Adipose tissue (tissue), 3 donors: ENCODE results near the gene MYLK4. TPM values are rescaled to one million over a fixed set of nuclear protein-coding genes. Genes with fewer than 3 reads are reported as not detected.

Source experiments
- H3K27ac ChIP-seq: one replicate; pipeline ENCODE4 v1.5.1; 2013; ENCODE audit warnings: low read depth, low read length
- WGBS, 3 donors: extraction: QIAGEN DNeasy Blood & Tissue Kit; methylation state at CpG; one replicate each; pipeline ENCODE4 v1.1.7; 2013; 5-methylcytosine and 5-hydroxymethylcytosine counted together
- polyA plus RNA-seq, 3 donors: library from polyadenylated mRNA; stranded (reverse); fragments of 200-250 nt; gene quantifications; one replicate each; pipeline ENCODE4 v1.2.3, GENCODE V29; 2013
- donor health status: healthy with polysubstance abuse.
- donor health status: Bipolar disorder and iron deficiency.
- donor health status: healthy.

Gene MYLK4
- polyA plus RNA-seq, 3 donors = 0.25 to 0.34 (median 0.32) TPM

DNA sequence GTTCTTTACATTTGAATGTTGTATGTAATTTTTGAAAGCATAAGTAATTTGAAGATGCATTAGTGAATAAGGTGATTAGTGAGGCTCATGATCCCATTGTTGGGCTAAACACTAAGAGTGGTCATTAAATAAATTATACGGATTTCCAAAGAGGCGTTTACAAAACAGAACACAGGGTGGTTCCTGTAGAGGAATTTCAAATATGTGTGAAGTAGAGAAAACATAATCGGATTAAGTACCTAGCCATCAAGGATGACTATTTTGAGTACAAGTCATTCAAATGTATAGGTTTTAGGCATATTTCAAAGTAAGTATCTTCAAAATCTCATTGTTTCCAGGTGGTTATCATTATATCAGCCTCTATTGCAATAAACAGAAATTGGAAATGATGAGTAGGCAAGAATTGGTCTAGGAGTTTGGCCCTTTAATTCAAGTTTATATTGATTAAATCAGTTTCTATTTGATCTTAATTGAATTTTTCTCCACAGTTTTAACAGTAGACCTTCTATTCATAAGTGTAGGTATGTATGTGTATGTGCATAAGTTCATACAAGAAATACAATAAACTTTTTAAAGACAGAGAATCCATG, 94.8 kb downstream of the MYLK4 start:
- 67 to 79% (median 68%) methylated on average over 3 of the region's 3 CpGs for WGBS, 3 donors
- no peak overlapping the region for H3K27ac ChIP-seq

DNA sequence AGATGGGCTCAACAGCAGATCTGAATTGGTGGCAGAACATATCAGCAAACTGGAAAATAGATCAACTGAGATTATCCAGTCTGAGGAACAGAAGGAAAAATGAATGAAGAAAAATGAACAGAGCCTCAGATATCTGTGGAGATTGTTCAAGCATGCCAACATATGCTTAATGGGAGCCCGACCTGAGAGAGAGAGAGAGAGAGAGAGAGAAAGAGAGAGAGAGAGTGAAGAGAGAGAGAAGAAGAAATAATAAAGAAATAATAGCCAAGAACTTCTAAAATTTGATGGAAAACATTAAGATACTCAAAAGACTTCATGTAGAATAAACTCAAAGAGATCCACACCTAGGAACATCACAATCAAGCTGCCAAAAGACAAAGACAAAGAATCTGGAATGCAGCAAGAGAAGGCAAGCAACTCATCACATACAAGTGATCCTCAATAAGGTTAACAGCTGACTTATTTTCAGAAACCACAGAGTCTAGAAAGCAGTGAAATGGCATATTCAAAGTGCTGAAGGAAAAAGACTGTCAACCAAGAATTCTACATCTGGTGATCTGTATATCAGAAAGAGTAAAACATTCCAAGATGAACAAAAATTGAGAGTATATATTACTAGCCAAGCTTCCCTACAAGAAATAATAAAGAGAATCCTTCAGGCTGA, 97.2 kb downstream of the MYLK4 start:
- WGBS, 3 donors = 70 to 89% (median 79%) methylated on average over 1 of the region's 1 CpG
- no peak overlapping the region for H3K27ac ChIP-seq

DNA sequence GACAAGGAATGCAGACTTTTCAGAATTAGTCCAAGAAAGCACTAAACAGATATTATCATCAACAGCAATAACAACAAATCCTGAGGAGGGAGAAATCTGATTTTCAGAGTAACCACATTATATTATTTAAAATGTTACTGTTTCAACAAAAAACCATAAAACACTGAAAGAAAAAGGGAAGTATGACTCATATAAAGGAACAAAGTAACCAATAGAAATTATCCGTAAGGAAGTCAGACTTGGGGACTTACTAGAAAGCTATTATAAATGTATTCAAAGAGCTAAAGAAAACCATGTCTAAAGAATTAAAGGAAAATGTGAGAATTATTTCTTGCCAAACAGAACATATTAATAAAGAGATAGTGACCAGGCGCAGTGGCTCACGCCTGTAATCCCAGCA, 98.1 kb downstream of the MYLK4 start:
- WGBS, 3 donors = 43 to 91% (median 86%) methylated on average over 3 of the region's 3 CpGs

DNA sequence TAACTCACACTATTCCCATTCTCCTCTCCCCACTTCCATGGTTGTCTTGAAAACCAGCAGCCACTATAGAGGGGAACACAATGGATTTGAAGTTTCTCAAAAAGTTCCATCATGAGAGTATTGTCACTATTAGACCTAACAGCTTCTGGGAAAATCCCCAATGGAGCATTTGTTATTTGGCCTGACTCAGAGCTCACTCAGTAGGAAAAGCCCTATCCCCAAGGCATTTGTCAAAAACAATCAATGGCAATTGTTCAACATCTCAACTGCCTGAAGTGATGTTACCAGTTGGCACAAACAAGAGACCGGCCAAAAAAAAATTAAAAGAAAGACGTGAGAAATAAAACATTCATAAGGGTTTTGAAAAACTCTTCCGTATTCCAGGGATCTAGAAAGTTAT, 98.8 kb downstream of the MYLK4 start:
- no peak overlapping the region for H3K27ac ChIP-seq
- 83 to 93% (median 92%) methylated on average over 3 of the region's 3 CpGs for WGBS, 3 donors

More for the DNA sequence above, 98.1 kb downstream of the MYLK4 start:
- H3K27ac ChIP-seq = no peak overlapping the region

DNA sequence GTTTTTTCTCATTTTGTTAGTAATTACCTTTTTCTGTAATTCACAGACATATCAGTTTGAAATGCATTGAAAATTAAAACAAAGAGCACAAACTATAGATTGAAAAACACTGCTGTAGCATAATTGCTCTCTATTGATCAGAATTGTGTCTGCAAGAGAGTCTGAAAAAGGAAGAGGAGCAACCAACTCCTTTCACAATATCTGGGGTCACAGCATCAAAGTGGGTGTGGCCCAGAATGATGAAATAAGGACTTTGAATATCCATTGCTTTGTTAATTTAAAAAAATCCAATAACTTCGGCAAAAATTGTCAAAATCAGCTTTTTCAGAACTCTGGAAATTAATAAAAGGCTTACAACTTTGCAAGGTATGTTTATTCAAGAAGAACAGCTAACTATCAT, 99.2 kb downstream of the MYLK4 start:
- H3K27ac ChIP-seq = no peak overlapping the region
- 59 to 97% (median 62%) methylated on average over 1 of the region's 1 CpG for WGBS, 3 donors

DNA sequence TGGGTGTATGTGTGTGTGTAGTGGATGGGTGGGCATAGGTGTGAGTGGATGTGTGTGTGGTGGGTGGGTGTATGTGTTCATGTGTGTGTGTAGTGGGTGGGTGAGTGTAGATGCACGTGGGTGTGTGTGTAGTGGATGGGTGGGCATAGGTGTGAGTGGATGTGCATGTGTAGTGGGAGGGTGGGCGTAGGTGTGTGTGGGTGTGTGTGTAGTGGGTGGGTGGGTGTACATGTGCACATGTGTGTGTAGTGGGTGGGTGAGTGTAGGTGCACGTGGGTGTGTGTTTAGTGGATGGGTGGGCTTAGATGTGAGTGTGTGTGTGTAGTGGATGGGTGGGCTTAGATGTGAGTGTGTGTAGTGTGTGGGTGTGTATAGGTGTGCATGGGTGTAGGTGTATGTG, 104.4 kb downstream of the MYLK4 start:
- 89 to 96% (median 91%) methylated on average over 3 of the region's 3 CpGs for WGBS, 3 donors

DNA sequence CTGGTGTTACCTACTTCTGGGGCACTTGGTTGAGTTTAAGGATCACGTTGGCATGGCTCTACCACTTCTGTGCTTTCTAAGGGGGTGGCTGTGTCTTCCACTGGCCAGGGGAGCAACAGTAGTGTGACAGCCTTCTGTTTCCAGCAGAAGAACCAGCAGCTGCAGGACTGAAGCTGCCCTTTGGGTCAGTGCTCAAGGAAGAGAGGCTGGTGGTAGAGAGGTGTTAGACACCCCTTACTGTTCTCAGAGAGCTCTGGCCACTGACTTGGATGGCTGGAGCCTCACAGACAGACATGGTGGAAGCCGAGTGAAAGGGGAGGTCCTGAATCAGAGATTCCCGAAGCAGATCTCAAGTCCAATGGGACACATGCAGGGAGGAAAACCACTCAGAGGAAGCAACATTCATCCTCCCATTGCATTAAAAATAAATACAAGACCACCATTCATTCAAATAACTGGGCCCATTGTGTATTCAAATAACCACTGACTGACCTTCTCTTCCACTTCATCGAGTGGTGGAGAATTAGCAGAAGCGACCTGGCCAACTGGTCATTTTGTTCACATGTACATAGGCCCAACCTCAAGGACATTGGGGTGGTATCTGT, 106.7 kb downstream of the MYLK4 start:
- WGBS, 3 donors = 84 to 95% (median 88%) methylated on average over 5 of the region's 5 CpGs
- no peak overlapping the region for H3K27ac ChIP-seq

More for the DNA sequence above, 104.4 kb downstream of the MYLK4 start:
- H3K27ac ChIP-seq = no peak overlapping the region

DNA sequence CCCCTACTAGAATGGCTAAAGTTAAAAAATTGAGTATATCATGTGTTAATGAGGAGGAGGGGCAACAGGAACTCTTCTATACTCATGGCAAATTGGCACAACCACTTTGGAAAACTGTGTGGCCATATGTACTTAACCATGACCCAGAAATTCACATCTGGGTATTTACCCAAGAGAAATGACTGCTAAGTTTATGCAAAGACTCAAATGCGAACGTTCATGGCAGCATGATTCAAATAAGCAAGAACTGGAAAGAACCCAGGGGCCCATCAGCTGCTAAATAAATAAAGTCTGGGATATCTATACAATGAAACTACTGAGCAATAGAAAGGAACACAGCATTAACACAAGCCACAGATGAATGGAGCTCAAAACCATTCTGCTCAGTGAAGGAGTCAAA, 107.6 kb downstream of the MYLK4 start:
- 47 to 88% (median 76%) methylated on average over 2 of the region's 2 CpGs for WGBS, 3 donors
- no peak overlapping the region for H3K27ac ChIP-seq

DNA sequence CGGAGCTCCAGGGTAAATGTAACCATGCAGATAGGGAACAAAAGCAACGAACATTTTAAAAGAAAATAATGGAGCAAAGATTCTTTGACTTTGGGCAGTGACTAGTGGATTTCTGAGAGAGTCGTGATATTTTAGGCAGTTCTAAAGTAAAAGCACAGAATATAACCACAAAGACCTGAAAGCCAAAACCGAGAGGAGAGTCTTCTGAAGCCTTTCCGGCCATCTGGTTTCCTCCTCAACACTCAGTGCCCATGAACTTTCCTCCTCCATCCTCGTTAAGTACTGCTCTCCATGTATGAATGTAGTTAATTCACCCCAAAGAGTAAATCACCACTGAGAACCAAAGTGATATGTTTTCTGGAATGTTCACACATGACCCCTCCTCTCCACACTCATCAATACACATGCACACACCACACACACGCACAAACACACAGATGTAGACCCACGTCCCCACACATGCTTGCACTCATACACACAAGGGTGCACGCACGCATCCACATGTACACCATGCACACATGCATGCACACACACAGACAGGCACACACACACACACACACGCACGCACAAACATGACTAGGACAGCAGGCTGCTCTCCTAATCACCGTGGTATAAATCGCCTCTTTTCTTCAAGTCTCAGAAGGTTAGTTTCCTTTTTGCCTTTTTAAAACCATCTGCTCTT, 109.5 kb downstream of the MYLK4 start:
- no peak overlapping the region for H3K27ac ChIP-seq
- WGBS, 3 donors = 70 to 82% (median 76%) methylated on average over 14 of the region's 14 CpGs

DNA sequence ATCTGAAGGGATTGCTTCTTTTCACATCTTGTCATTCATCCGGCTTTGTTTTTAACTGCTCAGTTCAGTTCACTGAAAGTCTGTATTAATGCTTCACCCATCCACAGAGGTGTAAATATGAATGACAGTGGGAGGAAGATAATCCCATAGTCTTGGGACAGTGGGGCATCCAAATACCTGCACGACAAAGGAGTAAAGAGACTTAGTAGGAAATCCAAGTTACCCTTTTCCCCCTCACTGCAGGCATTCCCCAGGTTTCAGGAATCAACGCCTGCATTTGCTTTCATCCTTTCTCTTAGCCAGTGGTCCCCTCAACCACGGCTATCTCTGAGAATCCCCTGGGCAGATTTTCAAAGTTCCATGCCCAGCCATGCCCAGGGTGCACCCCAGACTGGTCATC, 110.2 kb downstream of the MYLK4 start:
- WGBS, 3 donors = 71 to 80% (median 72%) methylated on average over 4 of the region's 4 CpGs

DNA sequence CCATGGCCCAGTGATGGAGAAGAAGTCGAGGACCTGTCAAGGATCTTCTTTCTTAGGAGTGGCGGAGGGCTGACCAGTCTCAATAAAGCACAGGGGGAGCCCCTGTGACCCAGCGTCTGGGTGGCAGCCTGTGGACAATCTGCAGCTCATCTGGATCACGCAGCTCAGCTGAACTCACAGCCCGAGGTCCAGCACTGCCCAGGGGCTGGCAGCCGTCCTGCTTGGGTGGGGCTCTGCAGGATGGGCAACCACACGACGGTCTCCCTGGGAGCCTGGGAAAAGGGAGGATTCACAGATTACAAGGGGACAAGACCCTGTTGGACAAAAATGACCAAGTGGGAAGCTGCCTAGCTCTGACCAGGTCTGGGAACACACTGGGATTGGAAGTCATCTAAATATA, 110.8 kb downstream of the MYLK4 start:
- 77 to 86% (median 84%) methylated on average over 8 of the region's 8 CpGs for WGBS, 3 donors
- H3K27ac ChIP-seq = no peak overlapping the region

More for the DNA sequence above, 110.2 kb downstream of the MYLK4 start:
- H3K27ac ChIP-seq = no peak overlapping the region

DNA sequence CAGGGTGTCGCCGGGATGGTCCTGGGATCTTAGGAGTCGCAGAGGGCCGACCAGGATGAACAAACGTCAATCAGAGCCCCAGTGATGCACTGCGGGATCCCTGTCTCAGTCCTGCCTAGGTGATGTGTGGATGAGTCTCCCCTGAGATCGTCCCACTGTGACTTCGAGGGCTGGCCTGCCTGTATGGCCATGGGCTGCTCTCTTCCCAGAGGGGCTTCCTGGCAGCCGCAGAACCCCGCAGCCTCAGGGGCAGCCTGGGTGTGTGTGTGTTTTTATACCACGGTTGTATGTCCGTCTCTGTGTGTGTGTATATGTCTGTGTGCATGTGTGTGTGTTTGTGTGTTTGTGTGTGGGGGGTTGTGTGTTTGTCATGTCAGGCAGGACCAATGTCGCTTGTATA, 111.6 kb downstream of the MYLK4 start:
- WGBS, 3 donors = 84 to 93% (median 91%) methylated on average over 12 to 13 of the region's 13 CpGs
- no peak overlapping the region for H3K27ac ChIP-seq

DNA sequence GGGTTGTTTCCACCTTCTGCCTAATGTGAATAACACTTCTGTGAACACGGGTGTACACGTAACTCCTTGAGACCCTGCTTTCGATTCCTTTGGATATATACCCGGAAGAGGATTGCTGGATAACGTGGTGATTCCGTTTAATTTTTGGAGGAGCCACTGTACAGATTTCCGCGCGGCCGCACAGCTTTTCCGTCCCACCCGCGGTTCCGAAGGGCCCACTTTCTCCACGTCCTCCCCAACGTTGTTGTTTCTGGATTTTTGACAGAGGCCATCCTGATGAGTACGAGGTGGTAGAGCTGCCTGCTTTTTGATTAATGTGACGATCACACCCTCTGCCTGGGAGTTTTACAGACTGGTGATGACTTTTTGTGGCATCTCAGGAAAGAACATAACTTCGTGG, 114.0 kb downstream of the MYLK4 start:
- H3K27ac ChIP-seq = no peak overlapping the region
- WGBS, 3 donors = 93 to 96% (median 93%) methylated on average over 19 of the region's 19 CpGs

DNA sequence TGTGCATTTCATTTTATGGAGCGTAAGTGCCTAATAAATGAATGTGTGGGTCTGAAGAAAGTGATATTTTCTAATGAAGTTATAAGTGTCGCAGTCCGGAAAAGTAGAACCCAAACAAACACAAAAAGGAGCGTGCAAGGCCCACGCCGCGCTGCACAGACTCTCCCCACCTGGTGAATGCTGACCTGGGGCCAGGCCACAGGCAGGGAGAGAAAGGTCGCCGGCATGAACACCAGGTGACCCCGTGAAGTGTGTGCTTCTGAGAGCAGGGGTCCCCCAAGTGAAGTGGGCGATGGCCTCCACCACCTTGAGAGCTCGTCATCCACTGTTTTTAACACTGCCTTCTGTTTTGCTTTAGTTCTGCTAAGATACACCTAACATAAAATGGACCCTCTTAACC, 114.8 kb downstream of the MYLK4 start:
- 92 to 97% (median 95%) methylated on average over 12 of the region's 12 CpGs for WGBS, 3 donors
- H3K27ac ChIP-seq = no peak overlapping the region

DNA sequence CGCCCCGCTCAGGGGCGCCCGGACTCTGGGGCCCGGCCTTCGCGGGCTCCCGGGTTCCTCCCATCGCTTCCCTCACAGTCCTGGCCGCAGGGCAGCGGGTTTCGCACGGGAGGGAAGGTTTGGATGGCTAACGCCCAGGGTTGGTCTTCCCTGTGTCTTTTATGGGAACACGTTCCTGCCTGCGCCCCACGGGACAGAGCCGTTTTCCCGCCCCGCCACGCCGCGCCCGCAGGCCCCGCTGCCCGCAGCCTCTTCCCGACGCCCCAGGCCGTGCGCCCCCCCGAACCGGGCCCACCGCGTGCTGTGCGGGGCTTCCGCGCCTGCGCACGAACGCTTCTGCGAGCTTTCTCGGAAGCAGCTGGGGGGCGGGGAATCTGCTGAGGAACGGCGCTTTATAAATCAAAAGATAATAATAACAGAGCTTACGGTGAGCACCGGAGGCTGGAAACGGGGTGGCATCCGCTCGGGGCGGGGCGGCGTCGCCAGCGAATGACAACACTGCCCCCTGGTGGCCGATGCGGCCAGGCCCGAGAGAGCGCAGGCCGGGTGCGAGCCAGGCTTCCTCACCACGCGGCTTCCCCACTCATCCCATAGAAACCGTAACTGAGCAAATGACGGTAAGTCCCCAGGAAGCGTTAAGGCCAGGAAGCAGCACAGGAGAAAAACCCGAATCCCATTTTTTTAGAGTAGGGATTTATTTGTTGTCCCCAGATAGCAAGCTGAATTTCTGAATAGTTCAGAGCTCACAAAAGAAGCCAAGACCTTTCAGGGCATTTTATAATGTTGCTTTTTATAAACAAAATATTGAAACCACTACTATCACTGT, 116.4 kb downstream of the MYLK4 start:
- WGBS, 3 donors = 2% methylated on average over 65 to 67 of the region's 67 CpGs
- no peak overlapping the region for H3K27ac ChIP-seq

DNA sequence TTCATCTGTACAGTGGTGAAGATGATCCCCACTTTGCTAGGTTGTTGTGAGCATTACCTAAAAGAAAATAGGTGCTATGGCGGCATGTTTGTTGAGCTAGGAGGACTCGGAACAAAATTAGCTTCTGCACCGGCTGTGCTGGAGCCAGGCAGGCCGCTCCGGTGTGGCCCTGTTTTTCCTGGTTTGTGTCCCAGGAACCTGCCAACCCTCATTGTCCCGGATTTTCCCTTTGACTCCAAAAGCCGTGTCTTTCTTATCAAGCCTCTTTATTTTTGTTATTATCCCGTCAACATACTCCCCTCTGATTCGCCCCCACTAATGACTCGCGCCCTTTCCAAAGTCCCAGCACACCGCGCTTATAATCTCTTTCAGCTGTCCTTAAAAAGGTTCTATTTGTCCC, 117.0 kb downstream of the MYLK4 start:
- 80 to 85% (median 82%) methylated on average over 13 of the region's 13 CpGs for WGBS, 3 donors
- no peak overlapping the region for H3K27ac ChIP-seq

DNA sequence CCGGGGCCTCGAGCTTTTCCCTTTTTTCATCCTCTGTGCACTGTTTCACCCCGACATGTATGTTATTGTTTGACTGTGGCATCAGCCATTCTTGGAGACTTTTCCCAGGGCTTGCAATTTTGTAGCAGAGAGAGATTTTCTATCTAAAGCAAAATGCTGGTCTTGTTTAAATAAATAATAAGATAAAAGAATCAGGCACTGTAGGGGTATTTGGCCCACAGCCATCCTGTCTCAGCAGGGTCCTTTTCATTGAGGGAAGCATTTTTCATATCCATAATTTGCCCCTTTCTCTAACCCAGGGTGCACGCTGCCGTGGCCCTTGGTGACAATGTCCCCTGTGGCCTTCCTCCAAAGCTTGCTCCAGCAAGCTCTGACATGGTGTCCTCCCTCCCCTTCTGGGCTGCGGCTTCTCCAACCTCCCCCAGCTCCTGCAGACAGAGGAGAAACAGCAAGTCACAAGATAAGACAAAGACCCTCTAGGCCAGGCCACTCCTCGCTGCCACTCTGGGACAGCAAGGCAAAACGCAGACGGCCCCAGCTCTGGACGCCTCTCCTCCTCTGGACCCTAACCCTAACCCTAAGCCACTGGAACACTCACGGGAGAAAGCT, 117.6 kb downstream of the MYLK4 start:
- WGBS, 3 donors = 94 to 98% (median 95%) methylated on average over 11 of the region's 11 CpGs
- H3K27ac ChIP-seq = no peak overlapping the region

DNA sequence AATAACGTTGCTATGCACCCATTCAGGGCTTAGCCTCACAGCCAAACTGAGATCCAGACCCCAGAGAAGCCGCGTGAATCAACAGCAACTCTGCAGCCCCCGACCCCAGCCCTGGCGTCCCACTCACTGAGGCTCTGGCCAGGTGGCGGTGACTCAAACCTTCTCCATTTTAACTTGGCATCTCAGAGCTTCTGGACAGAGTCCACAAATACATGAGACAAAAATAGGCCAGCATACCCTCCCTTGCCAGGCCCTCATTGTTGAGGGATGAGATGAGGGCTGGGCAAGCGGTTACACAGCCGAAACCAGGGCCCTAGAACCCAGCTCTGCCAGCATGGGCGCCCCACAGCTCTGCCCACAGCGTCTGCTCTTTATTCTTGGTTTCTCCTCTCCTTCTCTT, 118.4 kb downstream of the MYLK4 start:
- WGBS, 3 donors = 80 to 92% (median 87%) methylated on average over 10 of the region's 10 CpGs
- H3K27ac ChIP-seq = no peak overlapping the region
